Endothelial cell of hepatic sinusoid (primary cell): Measurements from ENCODE around the gene TAF5L.
"Not testable (repeated sequence)": the region's sequence is repeated elsewhere in the genome, so short reads cannot be mapped to it uniquely, and the experiment has no call there.

Experiments used
- in situ Hi-C: cut with HindIII; loops from 2 replicates; pipeline ENCODE4 v1.10.0; 2017; ENCODE audit warnings: low sequenced_read_pairs

TAF5L gene

DNA sequence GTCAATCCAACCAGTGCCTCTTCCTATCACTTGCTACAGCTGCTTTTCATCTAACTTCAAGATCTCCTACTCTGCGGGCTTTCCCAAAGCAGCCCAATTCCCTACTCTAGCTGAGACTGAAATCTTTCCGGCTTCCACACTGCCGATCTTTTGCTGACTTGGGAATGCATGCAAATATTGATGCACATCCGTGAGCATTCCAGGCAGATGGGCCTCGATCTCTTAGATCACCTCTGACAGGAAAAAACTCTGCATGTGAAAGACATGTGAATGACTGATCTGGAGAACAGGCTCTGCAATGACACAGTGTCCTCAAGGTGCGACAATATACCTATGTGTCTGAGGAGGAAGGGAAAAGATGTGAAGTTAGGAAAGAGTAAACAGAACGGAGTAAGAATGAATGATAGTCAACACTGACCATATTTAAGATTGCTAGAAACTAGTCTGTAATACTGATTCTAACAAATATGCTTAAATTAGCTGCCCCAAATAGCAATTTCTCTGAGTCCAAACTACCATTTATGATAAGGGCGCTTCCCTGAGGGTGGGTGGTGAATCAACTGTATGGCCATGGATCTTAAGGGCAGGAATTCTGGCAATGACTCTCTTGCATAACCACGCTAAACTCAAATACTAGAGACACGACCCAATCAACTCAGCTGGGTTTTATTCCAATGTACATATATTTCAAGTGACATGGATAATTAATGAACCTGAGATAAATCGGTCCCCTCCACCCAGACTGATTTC lies 8.4 kb downstream of the TAF5L start:
- in situ Hi-C loops, result no loop called here

DNA sequence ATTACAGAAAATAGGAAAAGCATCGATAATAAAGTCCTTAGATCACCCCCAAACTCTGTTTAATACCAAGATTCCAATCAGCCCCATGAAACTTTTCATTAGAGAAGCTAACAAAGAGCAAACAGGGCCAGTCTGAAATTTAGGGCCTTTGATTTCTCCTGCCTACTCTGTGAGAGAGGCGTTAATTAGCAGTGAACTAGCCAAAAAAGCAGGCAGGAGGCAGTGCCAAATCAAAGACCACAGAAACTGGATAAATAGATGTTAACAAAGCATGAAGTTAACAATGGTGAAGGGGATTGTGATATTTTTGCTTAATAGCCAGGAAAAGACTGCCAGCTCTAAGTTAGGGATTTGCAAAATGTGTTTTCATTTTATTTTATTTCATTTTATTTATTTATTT lies 11.2 kb downstream of the TAF5L start:
- in situ Hi-C loops, result no loop called here

- in situ Hi-C loops, result no loop called here
Measured at GRCh38 chr1:229613938-229614337, 12.0 kb downstream of the TAF5L start.

- in situ Hi-C loops, result no loop called here
Measured at GRCh38 chr1:229608590-229608989, 17.3 kb downstream of the TAF5L start.

DNA sequence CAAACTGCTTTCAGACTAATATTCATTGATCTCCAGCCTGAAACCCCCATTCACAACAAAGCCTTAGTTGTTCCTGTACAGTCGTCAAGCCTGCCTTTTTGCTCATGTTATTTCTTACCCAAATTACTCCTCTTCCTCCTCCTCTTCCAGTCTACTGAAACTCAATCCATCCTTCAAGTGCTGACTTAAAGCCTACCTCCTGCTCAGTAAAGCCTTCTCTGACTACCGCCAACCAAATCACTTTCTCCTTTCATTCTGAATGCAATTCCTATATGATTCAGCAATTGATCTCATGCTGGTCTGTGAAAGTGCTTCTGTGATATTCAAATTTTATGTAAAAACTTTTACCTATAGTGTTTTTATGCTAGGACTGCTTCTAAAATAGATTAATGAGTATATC lies 18.6 kb downstream of the TAF5L start:
- in situ Hi-C loops, result no loop called here

GRCh38 chr1:229603371-229604005 lies 22.4 kb downstream of the TAF5L start:
- in situ Hi-C loops, result loop anchor here (5.0 kb wide), 1 partner anchor 69 kb away; no protein-coding TSS in a partner anchor

- in situ Hi-C loops, result loop anchor here (5.0 kb wide), 1 partner anchor 72 kb away; no protein-coding TSS in a partner anchor
Measured at GRCh38 chr1:229600229-229600628, 25.7 kb downstream of the TAF5L start.

DNA sequence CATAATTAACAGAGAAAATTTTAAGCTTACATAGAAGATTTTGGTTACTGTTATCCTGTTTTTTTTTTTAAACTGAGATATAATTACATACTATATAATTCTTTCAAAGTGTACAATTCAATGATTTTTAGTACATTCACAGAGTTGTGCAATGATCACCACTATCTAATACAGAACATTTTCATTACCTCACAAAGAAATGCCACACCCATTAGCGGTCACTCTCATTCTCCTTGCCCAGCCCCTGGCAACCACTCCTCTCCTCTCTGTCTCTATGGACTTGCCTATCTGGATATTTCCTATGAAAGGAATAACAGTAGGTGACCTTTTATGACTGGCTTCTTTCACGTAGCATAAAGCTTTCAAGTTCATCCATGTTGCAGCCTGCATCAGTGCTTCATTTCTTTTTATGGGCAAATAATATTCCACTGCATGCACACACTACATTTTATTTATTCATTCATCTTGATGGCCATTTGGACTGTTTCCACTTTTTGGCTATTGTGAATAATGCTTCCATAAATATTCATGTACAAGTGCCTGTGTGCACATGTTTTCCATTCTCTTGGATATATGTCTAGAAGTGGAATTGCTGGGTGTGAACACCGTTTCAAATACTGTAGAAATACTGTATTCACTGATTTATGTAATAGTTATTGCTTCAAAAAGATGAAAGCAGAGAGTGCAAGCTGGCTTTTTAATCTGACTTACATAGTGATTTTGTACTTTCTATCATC lies 26.5 kb downstream of the TAF5L start:
- in situ Hi-C loops, result no loop called here

- in situ Hi-C loops, result no loop called here
Measured at GRCh38 chr1:229597877-229598276, 28.0 kb downstream of the TAF5L start.

GRCh38 chr1:229596925-229597699 lies 28.8 kb downstream of the TAF5L start:
- in situ Hi-C loops, result no loop called here

- in situ Hi-C loops, result not testable (repeated sequence)
Measured at GRCh38 chr1:229595876-229596275, 30.0 kb downstream of the TAF5L start.

DNA sequence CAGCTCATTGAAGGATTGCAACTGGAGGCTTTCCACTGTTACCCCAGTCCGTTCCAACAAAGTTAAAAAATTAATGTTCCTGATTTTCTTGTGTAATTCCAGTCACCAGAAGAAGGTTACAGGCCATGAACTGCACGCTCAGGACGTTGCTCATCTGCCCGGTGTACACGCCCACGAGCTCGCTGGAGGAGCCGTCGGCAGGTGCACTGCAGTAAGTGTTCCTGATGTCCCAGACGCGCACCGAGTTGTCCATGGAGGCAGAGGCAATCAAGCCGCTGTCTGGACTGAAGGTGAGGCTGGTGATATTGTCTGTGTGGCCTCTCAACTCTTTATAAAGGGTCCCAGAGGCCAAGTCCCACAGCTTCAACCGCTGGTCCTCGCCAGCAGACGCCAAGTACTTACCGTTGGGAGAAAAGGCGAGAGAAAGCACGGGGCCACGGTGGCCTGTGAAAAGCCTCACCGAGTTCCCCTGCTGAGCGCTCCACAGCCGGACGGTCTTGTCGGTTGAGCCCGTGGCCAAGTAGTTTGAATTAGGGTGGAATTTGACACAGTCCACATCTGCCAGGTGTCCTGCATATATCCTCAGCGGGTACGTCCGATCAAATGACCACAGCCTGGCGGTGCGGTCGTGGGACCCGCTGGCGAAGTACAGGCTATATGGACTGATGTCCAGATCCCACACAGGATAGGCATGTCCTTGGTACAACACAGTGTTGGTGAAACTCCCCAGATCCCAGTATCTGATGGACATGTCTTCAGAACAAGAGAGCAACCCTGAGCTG lies 31.5 kb downstream of the TAF5L start:
- in situ Hi-C loops, result no loop called here

- in situ Hi-C loops, result no loop called here
Measured at GRCh38 chr1:229593800-229594199, 32.1 kb downstream of the TAF5L start.

DNA sequence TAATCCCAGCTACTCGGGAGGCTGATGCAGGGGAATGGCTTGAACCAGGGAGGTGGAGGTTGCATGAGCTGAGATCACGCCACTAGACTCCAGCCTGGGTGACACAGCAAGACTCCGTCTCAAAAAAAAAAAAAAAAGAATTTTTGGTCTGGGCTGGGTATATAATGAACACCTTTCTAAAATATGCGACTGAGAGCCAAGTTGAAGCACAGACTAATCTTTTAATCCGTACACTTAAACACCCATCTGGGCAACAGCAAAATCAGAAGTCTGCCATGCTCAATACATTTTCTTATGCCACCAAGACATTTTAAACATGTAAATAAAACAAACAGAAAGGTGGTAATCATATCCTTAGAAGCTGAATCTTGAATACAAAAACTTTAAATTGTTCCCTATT lies 35.8 kb downstream of the TAF5L start:
- in situ Hi-C loops, result no loop called here

DNA sequence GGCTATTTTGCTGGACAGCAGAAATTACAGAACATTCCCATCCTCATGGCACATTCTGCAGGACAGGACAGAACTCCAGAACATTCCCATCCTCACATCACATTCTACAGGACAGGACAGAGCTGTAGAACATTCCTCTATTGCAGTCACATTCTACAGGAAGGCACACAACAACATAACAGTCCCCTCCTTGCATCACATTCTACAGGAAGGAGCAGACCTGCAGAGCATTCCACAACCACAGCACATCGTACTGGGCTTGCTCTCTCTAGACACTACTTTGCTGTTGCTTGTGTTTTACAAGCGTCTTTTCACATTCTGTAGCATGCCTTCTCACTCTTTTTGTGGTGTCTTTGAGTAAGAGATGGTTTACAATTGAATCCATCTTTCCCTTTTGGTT lies 40.6 kb downstream of the TAF5L start:
- in situ Hi-C loops, result no loop called here

DNA sequence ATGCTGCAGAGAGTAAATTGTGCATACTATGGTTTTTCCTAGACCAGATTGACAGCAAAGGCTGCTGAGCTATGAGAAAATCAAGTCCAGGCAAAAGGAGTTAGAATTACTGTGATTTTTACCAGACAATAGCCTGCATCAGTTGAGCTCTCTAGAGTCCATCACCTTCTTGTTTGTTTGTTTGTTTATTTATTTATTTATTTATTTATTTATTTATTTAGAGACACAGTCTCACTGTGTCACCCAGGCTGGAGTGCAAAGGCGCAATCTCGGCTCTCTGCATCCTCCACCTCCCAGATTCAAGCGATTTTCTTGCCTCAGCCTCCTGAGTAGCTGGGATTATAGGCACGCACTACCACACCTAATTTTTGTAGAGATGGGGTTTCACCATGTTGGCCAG lies 43.2 kb downstream of the TAF5L start:
- in situ Hi-C loops, result no loop called here

DNA sequence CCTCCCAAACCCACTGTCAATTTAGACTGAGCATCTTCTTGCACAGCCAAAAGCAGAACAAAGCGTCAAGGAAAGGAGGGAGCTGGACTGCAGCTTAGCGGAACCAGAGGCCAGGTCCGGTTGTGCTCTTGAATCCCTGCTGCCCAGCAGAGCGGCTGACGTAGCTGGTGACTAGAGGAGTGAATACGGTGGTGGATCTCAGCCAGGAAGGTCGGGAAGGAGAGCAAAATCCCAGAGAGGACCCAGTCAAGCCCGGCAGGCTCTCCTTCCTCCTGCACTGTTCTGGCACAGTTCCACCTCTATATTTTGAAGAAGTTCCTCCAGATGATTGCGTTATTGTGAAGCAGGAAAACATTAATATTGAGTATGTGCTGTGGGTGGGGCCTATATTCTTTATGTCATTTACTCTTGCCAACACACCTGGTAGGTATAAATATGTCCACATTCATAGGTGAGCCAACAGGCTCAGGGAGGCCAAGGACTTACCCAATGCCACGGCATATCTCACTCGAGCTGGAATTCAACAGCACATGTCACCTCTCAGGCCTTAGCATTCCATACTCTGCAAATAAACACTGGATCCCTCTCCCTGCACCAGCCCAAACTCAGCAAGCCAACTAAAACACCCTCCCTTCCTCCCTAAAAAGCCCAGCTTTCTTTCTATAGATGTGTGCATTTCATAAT lies 43.8 kb downstream of the TAF5L start:
- in situ Hi-C loops, result no loop called here

DNA sequence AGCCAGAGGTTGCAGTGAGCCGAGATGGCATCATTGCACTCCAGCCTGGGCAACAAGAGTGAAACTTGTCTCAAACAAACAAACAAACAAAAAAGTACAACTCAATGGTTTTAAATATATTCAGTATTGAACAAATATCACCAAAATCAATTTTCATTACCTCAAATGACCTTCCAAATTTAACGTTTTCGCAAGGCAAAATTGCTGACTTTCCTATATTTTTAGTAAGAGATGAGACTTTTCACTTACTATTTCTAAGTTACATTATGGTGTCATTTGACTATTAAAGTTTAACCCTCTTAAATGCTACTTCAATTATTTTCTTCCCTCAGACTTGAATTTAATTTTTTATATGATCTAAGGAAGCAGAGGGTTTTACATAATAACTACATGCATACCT lies 44.4 kb downstream of the TAF5L start:
- in situ Hi-C loops, result no loop called here

GRCh38 chr1:229579059-229579673 lies 46.8 kb downstream of the TAF5L start:
- in situ Hi-C loops, result no loop called here
